ENCODE measurements around the gene UBTD1.
"Not testable (repeated sequence)": the region's sequence is repeated elsewhere in the genome, so short reads cannot be mapped to it uniquely, and the experiment has no call there.

Gene UBTD1

GRCh38 chr10:97567891-97568290, 69.2 kb downstream of the UBTD1 start:
- DNase-seq, result no peak

GRCh38 chr10:97570146-97570788, 71.5 kb downstream of the UBTD1 start:
- no peak for DNase-seq

- no peak for DNase-seq
These were observed 72.2 kb downstream of the UBTD1 start for GRCh38 chr10:97570789-97571471.

- DNase-seq, result no peak
These were observed 72.9 kb downstream of the UBTD1 start for GRCh38 chr10:97571622-97572021.

DNA sequence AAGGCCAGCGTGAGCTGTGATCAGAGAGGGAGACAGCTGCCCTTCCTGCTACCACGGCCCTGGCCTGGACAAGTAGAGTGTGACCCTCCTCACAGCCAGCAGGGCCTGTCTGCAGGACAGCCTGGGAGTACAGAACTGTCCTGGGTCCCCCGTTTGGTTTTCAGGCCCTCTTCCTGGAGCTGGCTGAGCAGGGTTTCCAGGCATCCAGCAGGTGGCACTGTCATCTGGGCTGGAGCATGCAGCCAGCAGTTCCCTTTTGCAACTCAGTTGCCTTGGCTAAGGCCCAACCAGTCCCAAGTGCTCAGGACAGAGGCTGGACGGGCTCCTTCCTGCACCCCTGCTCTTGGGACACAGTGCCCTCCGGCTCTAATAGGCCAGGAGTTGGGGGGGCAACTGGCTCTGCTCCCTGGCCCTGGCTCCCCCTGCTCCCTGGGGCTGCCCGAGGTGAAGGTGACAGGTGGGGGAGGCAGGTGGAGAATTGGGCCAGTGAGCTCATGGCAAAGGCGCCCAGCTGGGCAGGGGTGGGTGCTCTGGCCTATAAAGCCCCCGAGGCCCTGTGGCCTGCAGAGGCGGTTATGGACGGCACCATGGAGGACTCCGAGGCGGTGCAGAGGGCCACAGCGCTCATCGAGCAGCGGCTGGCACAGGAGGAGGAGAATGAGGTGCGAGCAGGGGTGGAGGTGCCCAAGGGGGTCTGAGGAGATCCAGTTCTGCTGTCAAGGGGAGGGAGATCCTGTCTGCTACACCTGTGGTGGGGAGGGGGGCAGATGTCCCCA, 73.7 kb downstream of the UBTD1 start, which contains the start of gene ANKRD2:
Gene ANKRD2 (plus strand): TSS at position 566 of the 776 bp plus-strand sequence. CDS start 10 bp downstream, at position 576.
- DNase-seq, result peak; percentile 11

- no peak for DNase-seq
These were observed 74.3 kb downstream of the UBTD1 start for GRCh38 chr10:97573021-97573420.

GRCh38 chr10:97573672-97574071, 74.9 kb downstream of the UBTD1 start:
- no peak for DNase-seq

DNA sequence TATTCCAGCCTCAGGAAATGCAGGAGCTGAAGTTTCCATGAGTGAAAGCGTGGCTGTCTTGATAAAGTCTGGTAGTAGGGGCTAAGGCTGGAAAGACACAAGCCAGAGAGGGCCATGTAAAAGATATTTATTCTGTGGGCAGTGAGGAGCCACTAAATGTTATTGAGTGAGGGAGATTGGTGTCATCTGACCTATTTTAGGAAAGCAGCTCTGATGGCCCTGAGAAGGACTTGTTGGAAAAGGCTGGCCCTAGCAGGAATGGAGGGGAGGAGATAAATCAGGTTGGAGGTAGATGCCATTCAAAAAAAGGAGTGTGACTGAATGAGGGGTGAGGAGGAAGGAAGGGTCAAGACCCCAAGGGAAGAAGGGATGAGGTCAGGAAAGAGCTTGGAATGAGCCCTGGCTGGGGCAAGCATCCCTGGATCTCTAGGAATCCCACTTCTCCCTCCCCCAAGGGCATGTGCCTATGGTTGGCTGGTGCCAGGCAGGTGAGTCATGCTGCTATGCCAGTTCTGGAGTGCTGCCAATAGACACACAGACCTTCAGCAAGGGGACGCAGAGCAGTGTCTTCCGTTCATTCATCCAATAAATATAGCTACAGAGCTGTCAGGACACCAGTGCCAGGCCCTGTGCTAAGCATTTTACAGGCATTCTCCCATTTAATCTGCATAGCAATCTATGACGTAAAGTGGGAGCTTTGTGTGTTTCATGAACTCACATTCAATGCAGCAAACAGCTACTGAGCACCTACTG, 75.8 kb downstream of the UBTD1 start:
- DNase-seq, result no peak

DNA sequence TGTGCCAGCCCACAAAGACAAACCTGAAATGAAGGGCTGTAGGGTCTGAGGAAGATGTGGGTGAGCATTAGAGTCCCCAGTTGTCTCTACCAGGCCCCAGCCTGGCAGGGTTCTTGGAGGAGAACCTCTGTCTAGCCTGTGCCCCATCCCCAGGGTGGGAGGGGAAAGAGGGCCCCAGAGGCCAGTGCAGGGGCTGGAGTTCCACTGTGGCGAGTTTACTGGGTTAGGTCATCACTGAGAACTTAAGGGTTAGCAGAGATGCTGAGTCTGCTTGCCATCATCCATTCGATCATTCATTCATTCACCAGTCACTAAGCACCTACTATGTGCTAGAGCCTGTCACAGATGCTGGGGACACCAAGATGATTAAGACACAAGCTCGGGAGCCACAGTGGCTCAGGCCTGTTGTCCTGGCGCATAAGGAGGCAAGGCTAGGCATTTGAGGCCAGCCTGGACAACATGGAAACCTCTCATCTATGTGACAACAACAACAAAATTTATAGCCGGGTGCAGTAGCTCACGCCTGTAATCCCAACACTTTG, 76.5 kb downstream of the UBTD1 start:
- DNase-seq, result no peak

- DNase-seq, result not testable (repeated sequence)
These were observed 77.8 kb downstream of the UBTD1 start for GRCh38 chr10:97576487-97576886.

DNA sequence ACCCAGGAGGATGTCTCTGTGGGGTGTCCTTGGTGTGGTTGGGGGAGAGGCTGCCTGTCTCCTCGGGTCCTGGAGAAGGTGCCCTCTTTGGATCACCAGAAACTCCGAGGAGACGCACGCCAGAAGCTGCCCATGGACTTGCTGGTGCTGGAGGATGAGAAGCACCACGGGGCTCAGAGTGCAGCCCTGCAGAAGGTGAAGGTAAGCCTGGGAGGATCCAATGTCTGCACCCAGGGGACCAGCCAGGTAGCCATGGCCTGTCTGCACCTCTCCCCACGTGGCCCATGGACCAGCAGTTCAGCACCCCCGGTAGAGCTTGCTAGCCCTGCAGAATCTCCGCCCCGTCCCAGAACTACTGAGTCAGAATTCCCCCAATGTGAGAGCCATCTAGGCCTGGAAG, 79.0 kb downstream of the UBTD1 start:
- DNase-seq, result no peak

DNA sequence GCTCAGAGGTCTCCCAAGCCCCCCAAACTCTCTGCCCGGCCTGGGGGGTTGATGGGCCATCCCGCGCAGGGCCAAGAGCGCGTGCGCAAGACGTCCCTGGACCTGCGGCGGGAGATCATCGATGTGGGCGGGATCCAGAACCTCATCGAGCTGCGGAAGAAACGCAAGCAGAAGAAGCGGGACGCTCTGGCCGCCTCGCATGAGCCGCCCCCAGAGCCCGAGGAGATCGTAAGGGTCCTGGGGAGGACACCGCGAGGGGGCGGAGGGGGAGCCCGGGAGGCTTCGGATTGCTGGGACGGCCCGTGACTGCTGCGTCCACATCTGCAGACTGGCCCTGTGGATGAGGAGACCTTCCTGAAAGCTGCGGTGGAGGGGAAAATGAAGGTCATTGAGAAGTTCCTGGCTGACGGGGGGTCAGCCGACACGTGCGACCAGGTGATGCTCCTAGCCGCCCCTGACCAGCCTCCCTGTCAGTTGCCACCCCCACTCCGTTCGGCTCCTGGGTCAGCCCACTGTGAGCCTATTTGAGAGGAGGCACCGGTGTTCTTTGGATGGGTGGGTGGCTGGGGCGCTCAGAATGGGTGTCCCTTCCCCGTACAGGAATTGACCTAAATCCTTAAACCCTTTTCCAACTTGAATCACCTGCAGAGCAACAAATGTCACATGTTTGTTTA, 79.6 kb downstream of the UBTD1 start:
- DNase-seq, result no peak

- DNase-seq, result no peak
These were observed 82.0 kb downstream of the UBTD1 start for GRCh38 chr10:97580421-97581367.

DNA sequence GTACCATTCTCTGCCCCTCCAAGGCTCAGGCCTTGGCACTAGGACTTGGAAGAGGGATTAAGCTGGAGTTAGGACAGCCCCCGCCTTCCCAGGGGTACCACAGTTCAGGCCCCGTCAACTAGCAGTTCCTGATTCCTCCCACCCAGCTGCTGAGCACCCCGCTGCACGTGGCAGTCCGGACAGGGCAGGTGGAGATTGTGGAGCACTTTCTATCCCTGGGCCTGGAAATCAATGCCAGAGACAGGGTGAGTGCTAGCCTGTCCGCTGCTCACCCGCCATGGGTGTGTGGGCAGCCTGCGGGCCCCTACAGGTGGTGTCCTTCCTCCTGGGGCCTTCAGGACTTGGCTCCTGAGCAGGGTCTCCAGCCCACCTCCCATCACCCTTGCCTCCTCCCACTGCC, 83.4 kb downstream of the UBTD1 start:
- no peak for DNase-seq

DNA sequence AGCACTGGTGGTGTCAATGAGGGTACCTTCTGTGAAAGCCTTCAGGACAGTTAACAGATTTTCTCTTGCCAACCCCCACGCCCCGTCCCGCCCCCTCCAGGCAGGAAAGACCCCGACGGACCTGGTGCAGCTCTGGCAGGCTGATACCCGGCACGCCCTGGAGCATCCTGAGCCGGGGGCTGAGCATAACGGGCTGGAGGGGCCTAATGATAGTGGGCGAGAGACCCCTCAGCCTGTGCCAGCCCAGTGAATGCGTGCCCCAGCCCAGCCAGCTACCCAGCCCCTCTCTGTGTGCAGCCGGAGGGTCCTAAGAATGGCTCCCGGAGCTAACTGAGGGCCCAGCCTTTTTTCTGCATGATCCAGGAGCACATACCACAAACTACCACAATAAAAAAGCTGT, 84.8 kb downstream of the UBTD1 start:
- no peak for DNase-seq

DNA sequence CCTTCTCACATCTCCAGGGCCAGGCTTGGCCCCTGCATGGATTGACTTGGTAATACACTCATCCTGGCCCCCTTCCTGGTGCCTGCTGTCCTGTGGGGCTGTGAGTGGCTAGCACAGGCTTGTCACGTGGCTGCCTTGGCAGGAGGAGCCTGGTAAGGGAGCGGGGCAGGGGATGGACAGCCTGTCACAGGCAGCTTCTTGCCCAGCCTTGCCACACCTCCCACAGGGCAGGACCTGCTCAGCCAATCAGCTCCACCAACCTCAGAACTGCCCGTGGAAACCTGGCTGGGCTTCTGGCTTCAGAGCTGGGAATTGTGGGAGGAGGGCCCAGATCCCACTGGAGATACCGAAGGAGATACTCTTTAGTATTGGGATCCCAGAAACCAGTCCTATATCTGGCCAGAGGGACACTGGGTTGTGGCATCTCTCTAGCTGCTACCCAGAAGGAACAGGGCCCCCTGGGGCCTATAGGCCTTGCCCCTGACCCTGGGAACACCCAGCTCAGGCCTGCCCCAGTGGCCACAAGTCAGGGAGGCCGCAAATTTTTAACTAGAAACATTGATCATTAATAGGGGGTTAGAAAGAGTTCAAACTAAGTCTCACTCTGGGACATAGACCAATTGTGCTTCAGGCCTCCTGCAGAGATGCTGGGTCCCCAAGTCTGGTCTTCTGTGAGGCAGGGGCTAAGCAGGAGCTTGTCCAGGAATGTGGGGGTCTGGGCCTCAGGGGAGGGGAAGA, 85.5 kb downstream of the UBTD1 start, which contains the start of gene HOGA1:
Gene HOGA1 (plus strand): TSS at position 330 of the 738 bp plus-strand sequence. CDS start 315 bp downstream, at position 645.
- no peak for DNase-seq

DNA sequence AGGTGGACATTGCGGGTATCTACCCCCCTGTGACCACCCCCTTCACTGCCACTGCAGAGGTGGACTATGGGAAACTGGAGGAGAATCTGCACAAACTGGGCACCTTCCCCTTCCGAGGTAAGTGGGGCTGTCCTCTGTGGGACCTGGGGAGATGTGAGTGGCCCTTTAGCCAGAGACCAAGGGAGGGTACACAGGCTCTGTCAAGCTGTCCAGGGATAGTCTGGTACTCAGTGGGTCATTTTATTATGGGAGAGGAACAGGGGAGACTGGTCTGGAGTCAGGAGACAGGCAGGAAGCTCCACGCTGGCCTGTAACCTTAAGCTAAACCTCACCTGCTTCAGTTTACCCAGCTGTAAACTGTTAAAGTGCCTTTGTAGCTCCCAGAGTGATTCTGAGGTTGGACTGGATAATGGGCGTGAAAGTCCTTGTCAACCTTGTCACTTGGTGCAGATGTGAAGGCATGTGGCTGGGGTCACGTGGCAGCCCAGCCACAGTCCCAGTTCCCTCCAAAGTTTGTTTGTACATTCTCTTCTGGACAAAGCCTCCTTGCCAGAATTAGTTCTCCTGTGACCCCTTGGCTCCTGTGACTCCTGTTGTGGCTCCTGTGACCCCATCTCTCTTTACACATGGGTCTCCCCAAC, 86.2 kb downstream of the UBTD1 start:
- no peak for DNase-seq

DNA sequence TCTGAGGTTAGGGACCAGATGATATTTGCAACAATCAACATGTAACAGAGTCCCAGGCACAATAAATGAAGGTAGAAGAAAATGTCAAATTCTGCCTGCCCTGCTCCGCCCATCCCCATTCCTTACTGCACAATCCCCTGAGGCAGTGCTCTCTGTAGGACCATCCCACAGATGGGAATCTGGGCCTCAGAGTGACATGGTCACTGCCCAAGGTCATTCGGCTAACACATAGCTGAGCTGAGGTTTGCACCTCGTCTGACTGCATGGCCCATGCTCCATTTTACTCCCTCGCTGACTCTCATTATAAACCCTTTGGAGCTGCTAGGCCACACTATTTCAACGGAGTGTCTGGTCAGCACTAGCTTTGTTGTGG, 86.7 kb downstream of the UBTD1 start:
- no peak for DNase-seq

DNA sequence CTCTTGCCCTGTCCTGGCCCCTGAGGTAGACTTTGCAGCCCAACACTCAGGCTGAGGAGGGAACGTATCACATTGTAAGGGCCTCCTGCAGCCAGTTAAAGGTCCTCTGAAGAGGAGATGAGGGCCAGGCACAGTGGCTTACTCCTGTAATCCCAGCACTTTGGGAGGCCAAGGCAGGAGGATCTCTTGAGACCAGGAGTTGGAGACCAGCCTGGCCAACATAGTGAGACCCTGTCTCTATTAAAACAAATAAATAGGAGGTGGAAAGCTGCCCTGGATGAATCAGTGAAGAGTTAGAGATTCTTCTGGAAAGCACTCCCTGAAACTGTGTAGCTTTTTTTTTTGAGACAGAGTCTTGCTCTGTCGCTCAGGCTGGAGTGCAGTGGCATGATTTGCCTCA, 88.5 kb downstream of the UBTD1 start:
- no peak for DNase-seq

GRCh38 chr10:97589479-97589878, 90.8 kb downstream of the UBTD1 start, which contains the start of gene C10orf62:
Gene C10orf62, plus strand, starts transcription at chr10:97589721. Its CDS starts 177 bp downstream, at chr10:97589898.
- no peak for DNase-seq

All from effector CD4-positive, alpha-beta T cell (primary cell).